Activated naive CD4-positive, alpha-beta T cell treated with anti-CD3 and anti-CD28 coated beads, Interleukin-2, amount 50 U/mL, for 72 hours (primary cell): ENCODE data around the gene OR8B8. TPM values are rescaled to one million over a fixed set of nuclear protein-coding genes. Genes with fewer than 3 reads are reported as not detected.
A peak's percentile ranks its signal among the peaks of the same experiment; 100 is the strongest.
"Not testable (repeated sequence)": the region's sequence is repeated elsewhere in the genome, so short reads cannot be mapped to it uniquely, and the experiment has no call there.

Experiments used
- ATAC-seq, 2 donors: fragments of 150-1000 bp; cut with Tn5 transposase; 2 replicates each; pipeline ENCODE4 v1.10.0; 2021; ENCODE audit warnings: mild to moderate bottlenecking in 2 of 2, moderate library complexity in 2 of 2
- DNase-seq, 2 donors: peaks; one replicate each; pipeline ENCODE4 v3.0.0; 2021 to 2022; ENCODE audit warnings: low spot score in 2 of 2
- H3K27ac Mint-ChIP-seq, 2 donors: one replicate each; pipeline ENCODE4 v1.8.0; 2022; ENCODE audit warnings: mild to moderate bottlenecking in 2 of 2, mixed read lengths in 2 of 2
- H3K36me3 Mint-ChIP-seq, 2 donors: one replicate each; pipeline ENCODE4 v1.8.0; 2022; ENCODE audit warnings: mixed read lengths in 2 of 2
- H3K9me3 Mint-ChIP-seq, 2 donors: one replicate each; pipeline ENCODE4 v1.8.0; 2022; ENCODE audit warnings: mixed read lengths in 2 of 2
- total RNA-seq, 2 donors: library from RNA; stranded (reverse); gene quantifications; one replicate each; pipeline ENCODE4 v1.2.3, GENCODE V29; 2022

Gene OR8B8
- total RNA-seq, 2 donors from 2014 or later = not detected

- not testable (repeated sequence) for DNase-seq, H3K9me3 Mint-ChIP-seq, H3K27ac Mint-ChIP-seq, ATAC-seq, H3K36me3 Mint-ChIP-seq
Measured at GRCh38 chr11:124459379-124459778, 13.9 kb upstream of the OR8B8 start.

- no peaks in the 10 kb centered on the region for H3K36me3 Mint-ChIP-seq
- no peak for ATAC-seq
- H3K27ac Mint-ChIP-seq = no peak overlapping the region
- DNase-seq = no peak
- H3K9me3 Mint-ChIP-seq = no peaks in the 10 kb centered on the region
Measured at GRCh38 chr11:124454552-124454951, 9.1 kb upstream of the OR8B8 start.

- Mint-ChIP-seq H3K36me3 (no peaks in the 10 kb centered on the region), H3K9me3 (no peaks in the 10 kb centered on the region), H3K27ac (no peak overlapping the region)
- DNase-seq (no peak), ATAC-seq (no peak)
Measured at GRCh38 chr11:124446916-124447315, 1.4 kb upstream of the OR8B8 start.

- H3K36me3 Mint-ChIP-seq = no peaks in the 10 kb centered on the region
- ATAC-seq (no peak), DNase-seq (no peak)
- H3K27ac Mint-ChIP-seq = no peak overlapping the region
- H3K9me3 Mint-ChIP-seq = no peaks in the 10 kb centered on the region
Measured at GRCh38 chr11:124442847-124443246, 2.6 kb downstream of the OR8B8 start.

- Mint-ChIP-seq H3K36me3 (no peaks in the 10 kb centered on the region), H3K27ac (no peak overlapping the region), H3K9me3 (no peaks in the 10 kb centered on the region)
- no peak for ATAC-seq
- no peak for DNase-seq
Measured at GRCh38 chr11:124442442-124442841, 3.1 kb downstream of the OR8B8 start.

GRCh38 chr11:124441519-124441918 is 4.0 kb downstream of the OR8B8 start:
- Mint-ChIP-seq H3K27ac (no peak overlapping the region), H3K9me3 (no peaks in the 10 kb centered on the region), H3K36me3 (no peaks in the 10 kb centered on the region)
- ATAC-seq (no peak), DNase-seq (no peak)

GRCh38 chr11:124441081-124441480 is 4.4 kb downstream of the OR8B8 start:
- Mint-ChIP-seq H3K9me3 (no peaks in the 10 kb centered on the region), H3K36me3 (no peaks in the 10 kb centered on the region), H3K27ac (no peak overlapping the region)
- DNase-seq (no peak), ATAC-seq (no peak)

GRCh38 chr11:124440608-124441007 is 4.9 kb downstream of the OR8B8 start:
- no peaks in the 10 kb centered on the region for H3K9me3 Mint-ChIP-seq
- no peak overlapping the region for H3K27ac Mint-ChIP-seq
- no peaks in the 10 kb centered on the region for H3K36me3 Mint-ChIP-seq
- ATAC-seq (no peak), DNase-seq (no peak)

- ATAC-seq = no peak
- no peak overlapping the region for H3K27ac Mint-ChIP-seq
- no peak for DNase-seq
- no peaks in the 10 kb centered on the region for H3K36me3 Mint-ChIP-seq
- H3K9me3 Mint-ChIP-seq = peaks cover 1% of the 10 kb centered on the region in 2 donors
Measured at GRCh38 chr11:124434699-124435098, 10.8 kb downstream of the OR8B8 start.

- no peak overlapping the region for H3K27ac Mint-ChIP-seq
- no peaks in the 10 kb centered on the region for H3K36me3 Mint-ChIP-seq
- DNase-seq (no peak), ATAC-seq (no peak)
- peaks cover 4 to 5% of the 10 kb centered on the region in 2 donors for H3K9me3 Mint-ChIP-seq
Measured at GRCh38 chr11:124429599-124429998, 15.9 kb downstream of the OR8B8 start.

GRCh38 chr11:124424384-124424921 is 21.0 kb downstream of the OR8B8 start, which contains the start of gene OR8B4:
Gene OR8B4 (minus strand): TSS chr11:124424871. CDS start chr11:124424871, 0 bp downstream.
- no peaks in the 10 kb centered on the region for H3K36me3 Mint-ChIP-seq
- H3K27ac Mint-ChIP-seq = peak within 1 kb of the TSS in 1 of 2 donors; percentile 76

GRCh38 chr11:124421043-124421442 is 24.5 kb downstream of the OR8B8 start:
- Mint-ChIP-seq H3K36me3 (no peaks in the 10 kb centered on the region), H3K27ac (no peak overlapping the region), H3K9me3 (no peaks in the 10 kb centered on the region)
- ATAC-seq (no peak), DNase-seq (no peak)

More at GRCh38 chr11:124424384-124424921, 21.0 kb downstream of the OR8B8 start, which contains the start of gene OR8B4:
- peaks cover under 1 to 1% of the 10 kb centered on the region in 2 donors for H3K9me3 Mint-ChIP-seq
- ATAC-seq (no peak), DNase-seq (no peak)

- ATAC-seq = no peak
- Mint-ChIP-seq H3K27ac (no peak overlapping the region), H3K9me3 (no peaks in the 10 kb centered on the region), H3K36me3 (no peaks in the 10 kb centered on the region)
- no peak for DNase-seq
Measured at GRCh38 chr11:124415356-124415923, 30.1 kb downstream of the OR8B8 start.

GRCh38 chr11:124409906-124410305 is 35.6 kb downstream of the OR8B8 start:
- ATAC-seq = no peak
- no peaks in the 10 kb centered on the region for H3K9me3 Mint-ChIP-seq
- no peaks in the 10 kb centered on the region for H3K36me3 Mint-ChIP-seq
- no peak overlapping the region for H3K27ac Mint-ChIP-seq
- no peak for DNase-seq

GRCh38 chr11:124405581-124405980 is 39.9 kb downstream of the OR8B8 start:
- DNase-seq (no peak), ATAC-seq (no peak)
- H3K9me3 Mint-ChIP-seq = no peaks in the 10 kb centered on the region
- peaks cover 0 to 5% of the 10 kb centered on the region in 2 donors for H3K36me3 Mint-ChIP-seq
- H3K27ac Mint-ChIP-seq = no peak overlapping the region

- H3K36me3 Mint-ChIP-seq, ATAC-seq, H3K9me3 Mint-ChIP-seq, H3K27ac Mint-ChIP-seq, DNase-seq: not testable (repeated sequence)
Measured at GRCh38 chr11:124403186-124403585, 42.3 kb downstream of the OR8B8 start.

GRCh38 chr11:124402326-124402922 is 43.1 kb downstream of the OR8B8 start:
- Mint-ChIP-seq H3K36me3 (peaks cover 0 to 5% of the 10 kb centered on the region in 2 donors), H3K27ac (no peak overlapping the region), H3K9me3 (no peaks in the 10 kb centered on the region)
- ATAC-seq (peak; percentile 64 to 94), DNase-seq (peak in 1 of 2 donors; percentile 70)

- H3K27ac Mint-ChIP-seq = no peak within 1 kb of the TSS
- no peaks in the 10 kb centered on the region for H3K9me3 Mint-ChIP-seq
- H3K36me3 Mint-ChIP-seq = peaks cover 0 to 5% of the 10 kb centered on the region in 2 donors
- DNase-seq (no peak), ATAC-seq (no peak)
Measured at GRCh38 chr11:124398924-124399323, 46.6 kb downstream of the OR8B8 start, which contains the start of gene OR8B3. Gene OR8B3 (minus strand): TSS chr11:124399024. CDS start chr11:124397351, 1,673 bp downstream.
